Measurements from ENCODE around the gene NSMCE1. TPM values are rescaled to one million over a fixed set of nuclear protein-coding genes. Genes with fewer than 3 reads are reported as not detected.

The NSMCE1 gene
- total and polyA plus RNA-seq, 2 of the 8 experiments (the other 6 are each of a cell fraction or from before 2014, with no cell fraction given), result 8.1 to 16.6 TPM

DNA sequence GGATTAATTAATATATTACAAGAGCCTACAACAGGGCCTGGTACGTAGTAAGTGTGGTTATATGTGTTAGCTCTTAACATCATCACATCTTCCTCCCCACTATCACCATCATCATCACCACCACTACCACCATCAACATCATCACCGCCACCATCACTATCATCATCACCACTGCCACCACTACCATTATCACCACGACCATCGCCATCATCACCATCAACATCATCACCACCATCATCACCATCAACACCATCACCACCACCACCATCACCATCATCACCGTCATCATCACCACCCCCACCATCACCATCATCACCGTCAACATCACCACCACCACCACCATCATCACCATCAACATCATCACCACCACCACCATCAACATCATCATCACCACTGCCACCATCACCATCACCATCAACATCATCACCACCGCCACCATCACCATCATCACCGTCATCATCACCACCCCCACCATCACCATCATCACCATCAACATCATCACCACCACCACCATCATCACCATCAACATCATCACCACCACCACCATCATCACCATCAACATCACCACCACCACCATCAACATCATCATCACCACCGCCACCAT, 37.4 kb upstream of the NSMCE1 start:
- Histone ChIP-seq H2BK120ac (replicated peaks; ENCODE audit: low read depth, low read length) (no peak overlapping the region), H3K79me1 (ENCODE audit: low read depth, low read length) (no peaks in the 10 kb centered on the region; the same call in 1 of the 2 replicates), H3K36me3 (ENCODE audit: control insufficient read depth in 2 of 4, insufficient read depth in 4 of 4, low read length in 3 of 4) (no peaks in the 10 kb centered on the region), H3K27ac (ENCODE audit: low read depth, low read length) (no peak overlapping the region), H2BK15ac (ENCODE audit: low read length) (no peak overlapping the region), H3K4ac (replicated peaks; ENCODE audit: insufficient read length, low read depth, low read length) (no peak overlapping the region), H3K4me1 (replicated peaks in 1 of 4; ENCODE audit: control insufficient read depth in 3 of 4, insufficient read depth in 4 of 4, low read length in 3 of 4) (peaks cover 0 to 2% (median 0%) of the 10 kb centered on the region in 4 experiments; a peak in 1 of 7 replicates), H2BK12ac (ENCODE audit: low read depth, low read length) (no peak overlapping the region), H3K4me3 (ENCODE audit: extremely low read depth in 1 of 4, insufficient read depth in 2 of 4, low read depth in 3 of 4, low read length in 4 of 4) (no peak overlapping the region), H3K79me2 (ENCODE audit: control insufficient read depth in 1 of 2, insufficient read depth in 2 of 2, low read length in 2 of 2) (no peaks in the 10 kb centered on the region; a peak in 1 of 4 replicates), H3K9me3 (ENCODE audit: insufficient read depth in 2 of 2, low read depth in 1 of 2, low read length in 1 of 2) (no peaks in the 10 kb centered on the region; a peak in 1 of 4 replicates), H3K23ac (ENCODE audit: insufficient read length) (no peak overlapping the region), H4K20me1 (replicated peaks in 1 of 2; ENCODE audit: control insufficient read depth in 1 of 2, insufficient read depth in 2 of 2, low read length in 2 of 2) (peaks cover 0 to 2% of the 10 kb centered on the region in 2 experiments), H3K4me2 (ENCODE audit: insufficient read depth in 1 of 2, low read depth in 2 of 2, low read length in 2 of 2) (no peak overlapping the region), H4K91ac (replicated peaks; ENCODE audit: insufficient read length, low read length) (no peak overlapping the region), H4K5ac (ENCODE audit: insufficient read length, low read depth, low read length) (no peak overlapping the region), H2AFZ (ENCODE audit: low read length) (no peak overlapping the region), H2BK5ac (ENCODE audit: low read depth, low read length) (no peak overlapping the region), H3K14ac (ENCODE audit: insufficient read length) (no peak overlapping the region), H3K56ac (replicated peaks; ENCODE audit: insufficient read length, low read depth, low read length) (peak overlapping the region; percentile 99), H3K23me2 (ENCODE audit: low read depth, low read length) (peaks cover 7% of the 10 kb centered on the region; the same call in 1 of the 2 replicates), H3K27me3 (replicated peaks in 1 of 4; ENCODE audit: control insufficient read depth in 3 of 4, extremely low read depth in 1 of 4, insufficient read depth in 3 of 4, low read length in 3 of 4) (no peaks in the 10 kb centered on the region), H3K9ac (replicated peaks in 1 of 4; ENCODE audit: extremely low read depth in 1 of 4, low read depth in 3 of 4, low read length in 3 of 4) (no peak overlapping the region), H4K8ac (ENCODE audit: extremely low read depth, insufficient read depth, low read length) (no peak overlapping the region), H2AK5ac (ENCODE audit: low read depth, low read length) (no peak overlapping the region), H3K18ac (ENCODE audit: extremely low read depth, low read length) (no peak overlapping the region), H2BK20ac (ENCODE audit: low read length) (no peak overlapping the region; the same call in 1 of the 2 replicates)
- WGBS, 2 experiments (ENCODE audit: extremely low coverage in 1 of 2, insufficient coverage in 1 of 2, insufficient read length in 1 of 2, insufficient replicate concordance in 2 of 2, low coverage in 1 of 2, low lambda C conversion rate in 2 of 2, missing lambda C conversion rate in 1 of 2), result 85% methylated on average over 9 of the region's 9 CpGs; no CpG with 5 or more reads in 1 of the 2 experiments
- DNase-seq (ENCODE audit: low read depth in 1 of 2, low spot score in 2 of 2) (no peak), FAIRE-seq (no peak)
- ChIA-PET POLR2A (ENCODE audit: partially characterized antibody) (interaction anchor here (0.7 kb wide), 1 partner anchor 19 kb away, joined by 4 read pairs; no protein-coding TSS in a partner anchor), CTCF (ENCODE audit: partially characterized antibody) (interaction anchor here (1.1 to 1.2 kb wide), 2 partner anchors 13 to 58 kb away, joined by 3 read pairs; no protein-coding TSS in a partner anchor)
- TF ChIP-seq RBBP5 (IDR thresholded peaks at IDR 0.05; ENCODE audit: borderline replicate concordance, low read depth, low read length) (no peak), SIX5 (IDR thresholded peaks at IDR 0.05; ENCODE audit: low read depth, low read length) (no peak), NANOG (IDR thresholded peaks at IDR 0.05; ENCODE audit: insufficient read depth, low read depth, low read length, poor library complexity, severe bottlenecking) (no peak)

All from H1 (cell line).